IMR-90 (cell line): ENCODE results near the gene TCF7L2.
A peak's percentile ranks its signal among the peaks of the same experiment; 100 is the strongest.

Source experiments
- CEBPB ChIP-seq: IDR thresholded peaks from 2 replicates; pipeline ENCODE4 v1.6.1; 2012; ENCODE audit warnings: low read depth, low read length, improper control_type of control experiment
- MAFK ChIP-seq: IDR thresholded peaks from 2 replicates; pipeline ENCODE4 v1.6.1; 2012; ENCODE audit warnings: low read depth, low read length, improper control_type of control experiment
- POLR2A ChIP-seq: IDR thresholded peaks from 2 replicates; pipeline ENCODE4 v1.6.1; 2012; ENCODE audit warnings: mild to moderate bottlenecking, low read depth, low read length
- RCOR1 ChIP-seq: IDR thresholded peaks from 2 replicates; pipeline ENCODE4 v1.6.1; 2012; ENCODE audit warnings: mild to moderate bottlenecking, low read length, improper control_type of control experiment; ENCODE audit not compliant: insufficient replicate concordance
- RFX5 ChIP-seq: IDR thresholded peaks from 2 replicates; pipeline ENCODE4 v1.8.0; 2012; ENCODE audit warnings: low read depth, mild to moderate bottlenecking, low read length, moderate library complexity
- SMC3 ChIP-seq: fragments of 150-350 bp; IDR thresholded peaks from 2 replicates; pipeline ENCODE4 v1.6.1; 2016; ENCODE audit warnings: low read depth, mild to moderate bottlenecking, antibody characterized with exemption, low read length, moderate library complexity
- TF ChIP-seq, protein P1 (sequence below): conservative IDR thresholded peaks from 2 replicates; pipeline ENCODE4 v1.5.1; 2012; ENCODE audit warnings: mild to moderate bottlenecking, low read depth, low read length, improper control_type of control experiment

DNA sequence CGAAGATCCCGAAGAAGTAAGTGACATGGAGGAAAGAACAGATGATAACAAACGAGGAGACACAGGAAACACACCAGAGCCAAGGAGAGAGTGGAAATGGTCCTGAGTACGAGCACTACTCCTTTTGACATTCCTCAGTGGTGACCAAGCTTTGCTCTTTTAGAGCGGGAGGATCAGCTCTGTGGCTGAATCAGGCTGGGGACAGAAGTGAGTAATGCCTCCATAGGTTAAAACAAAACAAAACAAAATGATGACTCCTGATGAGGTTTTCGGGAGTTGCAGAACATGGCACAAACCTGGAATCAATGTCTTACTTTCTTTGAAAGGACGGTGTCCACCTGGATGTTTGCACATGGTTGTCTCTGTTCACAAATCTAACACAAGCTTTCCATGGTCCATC, 30.3 kb upstream of the TCF7L2 start:
- TF ChIP-seq, protein P1, sequence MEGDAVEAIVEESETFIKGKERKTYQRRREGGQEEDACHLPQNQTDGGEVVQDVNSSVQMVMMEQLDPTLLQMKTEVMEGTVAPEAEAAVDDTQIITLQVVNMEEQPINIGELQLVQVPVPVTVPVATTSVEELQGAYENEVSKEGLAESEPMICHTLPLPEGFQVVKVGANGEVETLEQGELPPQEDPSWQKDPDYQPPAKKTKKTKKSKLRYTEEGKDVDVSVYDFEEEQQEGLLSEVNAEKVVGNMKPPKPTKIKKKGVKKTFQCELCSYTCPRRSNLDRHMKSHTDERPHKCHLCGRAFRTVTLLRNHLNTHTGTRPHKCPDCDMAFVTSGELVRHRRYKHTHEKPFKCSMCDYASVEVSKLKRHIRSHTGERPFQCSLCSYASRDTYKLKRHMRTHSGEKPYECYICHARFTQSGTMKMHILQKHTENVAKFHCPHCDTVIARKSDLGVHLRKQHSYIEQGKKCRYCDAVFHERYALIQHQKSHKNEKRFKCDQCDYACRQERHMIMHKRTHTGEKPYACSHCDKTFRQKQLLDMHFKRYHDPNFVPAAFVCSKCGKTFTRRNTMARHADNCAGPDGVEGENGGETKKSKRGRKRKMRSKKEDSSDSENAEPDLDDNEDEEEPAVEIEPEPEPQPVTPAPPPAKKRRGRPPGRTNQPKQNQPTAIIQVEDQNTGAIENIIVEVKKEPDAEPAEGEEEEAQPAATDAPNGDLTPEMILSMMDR, result no peak
- TF ChIP-seq POLR2A (no peak), SMC3 (no peak), RFX5 (no peak), MAFK (0 out of 2 replicates have a peak, but pooled peaks have one; percentile 11), CEBPB (peak; percentile 54; the same call in 1 of the 2 replicates), RCOR1 (no peak)
